Uterus (tissue), 4 donors: ENCODE measurements around the gene NRXN2. TPM values are rescaled to one million over a fixed set of nuclear protein-coding genes. Genes with fewer than 3 reads are reported as not detected.

Source experiments
- DNase-seq, 2 donors: peaks; one replicate each; pipeline ENCODE4 v3.0.0-alpha.2; 2019 to 2020
- H3K27ac ChIP-seq, 2 donors: fragments of 200-600 bp; sonication (generic); 1 replicate in 1 of 2; 2 replicates in 1 of 2; pipeline ENCODE4 v1.5.1; 2016 to 2018
- H3K27me3 ChIP-seq, 2 donors: fragments of 200-600 bp; sonication (generic); one replicate each; pipeline ENCODE4 v1.5.1; 2018 to 2019; ENCODE audit warnings: control low read depth in 1 of 2
- H3K36me3 ChIP-seq, 2 donors: fragments of 200-600 bp; sonication (generic); one replicate each; pipeline ENCODE4 v1.5.1; 2019; ENCODE audit warnings: control low read depth in 1 of 2
- H3K4me1 ChIP-seq, 2 donors: fragments of 200-600 bp; sonication (generic); one replicate each; pipeline ENCODE4 v1.5.1; 2018 to 2019; ENCODE audit warnings: control low read depth in 1 of 2
- H3K4me3 ChIP-seq, 2 donors: fragments of 200-600 bp; sonication (generic); 1 replicate in 1 of 2; 2 replicates in 1 of 2; pipeline ENCODE4 v1.5.1; 2018 to 2019; ENCODE audit warnings: mild to moderate bottlenecking in 1 of 2
- H3K9me3 ChIP-seq, 2 donors: fragments of 200-600 bp; sonication (generic); one replicate each; pipeline ENCODE4 v1.5.1; 2019; ENCODE audit warnings: control low read depth in 1 of 2
- POLR2A ChIP-seq, 2 donors: fragments of 450-650 bp; IDR thresholded peaks; one replicate each; pipeline ENCODE4 v1.6.1; 2016; ENCODE audit warnings: antibody characterized with exemption in 2 of 2, mild to moderate bottlenecking in 1 of 2, moderate library complexity in 1 of 2
- intact Hi-C: fragments of 100-400 bp; cut with DNase I; formaldehyde crosslinking; loops from one replicate; pipeline ENCODE4 v1.15.1; 2023; ENCODE audit warnings: low total_unique reads
- total RNA-seq, 4 donors: library from RNA; depleted of rRNA in 3 of 4; stranded (reverse); fragments of >200 nt in 3 of 4; gene quantifications; one replicate each; pipeline versions ENCODE4 v1.1.0 to v1.2.4, GENCODE V29; 2014 to 2023
- TF ChIP-seq, protein P1 (sequence below), 4 experiments: fragments of 200-600 bp in 2 of 4; fragments of 450-650 bp in 2 of 4; sonication (generic) in 2 of 4; IDR thresholded peaks; one replicate each; pipeline ENCODE4 v1.5.1; 2016 to 2019; ENCODE audit warnings: antibody characterized with exemption in 4 of 4, mild to moderate bottlenecking in 2 of 4, moderate library complexity in 1 of 4
- donor health status: DM: yes; HTN: yes; CAD: no.

NRXN2 gene
- total RNA-seq, 4 donors from 2014 or later = 0.88 to 48.4 (median 12.6) TPM

DNA sequence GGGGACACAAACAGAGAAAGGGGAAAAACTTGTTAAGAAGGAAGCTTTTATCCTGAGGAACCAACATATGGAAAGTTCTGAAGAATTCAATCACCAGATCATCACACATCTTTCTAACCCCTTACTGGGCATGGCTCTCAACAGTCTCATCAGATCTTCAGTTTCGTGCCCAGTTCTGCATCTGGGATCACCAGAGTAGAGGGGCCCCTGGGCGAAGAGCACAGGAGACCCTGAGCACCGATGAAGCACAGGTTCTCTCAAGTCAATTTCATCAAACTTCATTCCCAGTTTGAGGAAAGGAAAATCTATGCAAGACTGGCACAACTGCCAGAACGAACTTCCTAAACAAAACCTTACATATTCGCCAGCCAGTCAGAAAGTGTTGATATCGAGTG, 45.3 kb upstream of the NRXN2 start:
- TF ChIP-seq POLR2A (IDR thresholded peaks at IDR 0.05) = no peak
- TF ChIP-seq, protein P1, sequence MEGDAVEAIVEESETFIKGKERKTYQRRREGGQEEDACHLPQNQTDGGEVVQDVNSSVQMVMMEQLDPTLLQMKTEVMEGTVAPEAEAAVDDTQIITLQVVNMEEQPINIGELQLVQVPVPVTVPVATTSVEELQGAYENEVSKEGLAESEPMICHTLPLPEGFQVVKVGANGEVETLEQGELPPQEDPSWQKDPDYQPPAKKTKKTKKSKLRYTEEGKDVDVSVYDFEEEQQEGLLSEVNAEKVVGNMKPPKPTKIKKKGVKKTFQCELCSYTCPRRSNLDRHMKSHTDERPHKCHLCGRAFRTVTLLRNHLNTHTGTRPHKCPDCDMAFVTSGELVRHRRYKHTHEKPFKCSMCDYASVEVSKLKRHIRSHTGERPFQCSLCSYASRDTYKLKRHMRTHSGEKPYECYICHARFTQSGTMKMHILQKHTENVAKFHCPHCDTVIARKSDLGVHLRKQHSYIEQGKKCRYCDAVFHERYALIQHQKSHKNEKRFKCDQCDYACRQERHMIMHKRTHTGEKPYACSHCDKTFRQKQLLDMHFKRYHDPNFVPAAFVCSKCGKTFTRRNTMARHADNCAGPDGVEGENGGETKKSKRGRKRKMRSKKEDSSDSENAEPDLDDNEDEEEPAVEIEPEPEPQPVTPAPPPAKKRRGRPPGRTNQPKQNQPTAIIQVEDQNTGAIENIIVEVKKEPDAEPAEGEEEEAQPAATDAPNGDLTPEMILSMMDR (IDR thresholded peaks at IDR 0.05) = no peak
- Histone ChIP-seq H3K9me3 (no peaks in the 10 kb centered on the region), H3K27me3 (no peaks in the 10 kb centered on the region), H3K4me1 (peaks cover 0 to 9% of the 10 kb centered on the region in 2 donors), H3K27ac (no peak overlapping the region), H3K36me3 (no peaks in the 10 kb centered on the region), H3K4me3 (no peak overlapping the region)
- DNase-seq = no peak
- intact Hi-C loops = no loop called here

DNA sequence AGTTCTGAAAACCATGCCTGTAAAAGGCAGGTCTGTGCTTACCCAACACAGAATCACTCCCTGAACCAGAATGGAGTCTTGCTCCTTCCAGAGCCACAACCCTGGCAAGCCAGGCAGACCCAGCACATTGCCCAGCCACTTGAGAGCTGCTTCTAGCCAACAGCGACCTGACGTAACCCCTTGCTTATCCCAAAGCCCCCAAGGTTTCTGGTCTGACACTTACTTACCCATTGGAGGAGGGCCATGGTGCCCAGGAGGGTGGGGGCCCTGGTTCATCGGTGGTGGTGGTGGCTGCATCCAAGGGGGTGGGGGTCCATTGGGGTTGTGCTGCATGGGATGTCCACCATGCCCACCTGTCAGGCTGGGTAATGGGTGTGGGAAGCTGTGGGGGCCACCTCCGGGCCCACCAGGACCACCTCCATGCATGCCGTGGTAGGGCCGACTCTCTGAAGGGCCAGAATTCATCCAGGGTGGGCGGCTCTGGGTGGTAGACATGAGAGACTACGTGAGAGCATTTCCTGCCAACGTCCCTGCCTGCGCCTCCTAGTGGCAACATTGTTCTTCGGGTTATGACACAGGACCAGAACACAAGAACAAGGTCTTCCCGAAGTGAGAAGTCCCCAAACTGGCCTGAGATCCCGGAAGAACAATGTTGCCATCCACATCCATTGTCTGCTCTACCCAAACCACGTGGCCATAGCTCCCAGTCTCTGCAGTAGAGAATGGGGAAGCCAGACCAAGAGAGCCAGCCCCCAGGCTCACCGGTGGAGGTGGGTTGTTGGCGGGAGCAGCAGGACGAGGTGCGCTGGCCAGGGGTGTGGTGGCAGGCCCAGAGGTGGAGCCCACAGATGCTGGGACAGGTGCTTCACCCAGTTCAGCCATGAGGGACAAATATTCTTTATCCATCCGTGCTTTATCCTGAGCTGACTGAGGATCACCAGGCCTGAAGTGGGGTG, 44.6 kb upstream of the NRXN2 start:
- Histone ChIP-seq H3K4me1 (peaks cover 0 to 10% of the 10 kb centered on the region in 2 donors), H3K36me3 (no peaks in the 10 kb centered on the region), H3K4me3 (no peak overlapping the region), H3K27ac (peak overlapping the region; percentile 17 to 21), H3K9me3 (no peaks in the 10 kb centered on the region), H3K27me3 (no peaks in the 10 kb centered on the region)
- intact Hi-C loops = no loop called here
- TF ChIP-seq, protein P1 (IDR thresholded peaks at IDR 0.05) = peak; percentile 50 to 71 (median 53)
- TF ChIP-seq POLR2A (IDR thresholded peaks at IDR 0.05) = no peak
- DNase-seq = peak in 1 of 2 donors; percentile 72

DNA sequence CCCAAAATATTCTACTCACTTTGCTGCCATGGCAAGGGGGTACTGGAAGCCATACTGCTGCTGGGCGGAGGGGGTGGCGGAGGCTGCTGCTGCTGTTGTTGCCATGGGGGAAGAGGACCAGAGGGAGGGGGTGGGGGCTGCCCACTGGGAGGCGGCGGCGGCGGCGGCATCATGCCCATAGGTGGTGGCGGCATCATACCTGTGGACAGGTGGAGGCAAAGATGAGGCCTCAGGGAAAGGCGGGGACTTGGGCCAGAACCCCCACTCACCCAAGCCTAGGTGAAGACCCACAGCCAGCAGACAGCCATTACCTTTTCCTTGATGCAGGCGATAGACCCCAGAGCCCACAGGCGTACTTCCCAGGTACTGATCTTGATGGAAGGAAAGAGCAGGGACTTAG, 43.9 kb upstream of the NRXN2 start:
- Histone ChIP-seq H3K27me3 (no peaks in the 10 kb centered on the region), H3K36me3 (no peaks in the 10 kb centered on the region), H3K4me3 (no peak overlapping the region), H3K4me1 (peaks cover 0 to 10% of the 10 kb centered on the region in 2 donors), H3K27ac (peak overlapping the region; percentile 17 to 21), H3K9me3 (no peaks in the 10 kb centered on the region)
- TF ChIP-seq, protein P1 (IDR thresholded peaks at IDR 0.05) = no peak
- TF ChIP-seq POLR2A (IDR thresholded peaks at IDR 0.05) = no peak
- no peak for DNase-seq
- intact Hi-C loops = no loop called here

DNA sequence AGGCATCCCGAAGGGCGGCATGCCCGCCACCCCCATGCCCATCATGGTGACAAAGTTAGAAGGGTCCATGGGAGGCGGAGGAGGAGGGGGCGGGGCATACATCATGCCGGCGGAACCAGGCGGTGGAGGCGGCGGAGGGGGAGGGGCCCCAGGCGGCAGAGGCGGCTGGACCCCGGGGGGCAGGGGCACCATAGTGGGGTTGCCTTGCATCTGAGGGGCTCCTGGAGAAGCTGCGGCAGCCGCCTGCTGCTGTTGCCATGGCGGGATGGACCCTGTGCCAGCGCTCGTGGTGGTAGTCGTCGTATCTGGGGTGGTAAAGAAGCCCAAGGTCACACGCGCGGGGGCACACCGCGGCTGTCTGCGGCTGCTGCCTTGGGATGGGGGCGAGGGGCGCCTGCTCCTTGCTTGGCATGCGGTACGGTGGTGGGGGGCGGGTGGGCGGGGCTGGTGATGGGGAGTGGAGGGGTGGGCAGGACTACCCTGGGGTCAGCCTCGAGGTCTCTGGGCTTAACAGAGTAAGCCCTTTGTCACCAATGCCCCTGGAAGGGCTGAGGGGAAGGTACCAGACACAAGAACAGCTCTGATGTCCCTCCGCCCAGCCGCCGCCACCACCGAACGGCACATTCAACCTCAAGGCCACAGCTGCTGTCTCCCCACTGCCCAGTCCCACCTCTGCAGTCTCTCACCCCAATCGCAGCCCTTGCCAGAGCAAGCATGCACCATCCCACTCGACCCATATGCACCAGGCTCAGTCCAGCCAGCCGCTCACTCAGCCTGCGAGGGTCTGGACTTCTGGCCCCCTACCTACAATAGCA, 43.1 kb upstream of the NRXN2 start:
- Histone ChIP-seq H3K4me3 (no peak overlapping the region), H3K27me3 (no peaks in the 10 kb centered on the region), H3K36me3 (no peaks in the 10 kb centered on the region), H3K9me3 (no peaks in the 10 kb centered on the region), H3K4me1 (peaks cover 0 to 10% of the 10 kb centered on the region in 2 donors), H3K27ac (no peak overlapping the region)
- DNase-seq = no peak
- TF ChIP-seq POLR2A (IDR thresholded peaks at IDR 0.05) = no peak
- TF ChIP-seq, protein P1 (IDR thresholded peaks at IDR 0.05) = no peak
- intact Hi-C loops = no loop called here
